Fibroblast of lung (primary cell): ENCODE results near the gene C12orf60. TPM values are rescaled to one million over a fixed set of nuclear protein-coding genes. Genes with fewer than 3 reads are reported as not detected.

ENCODE experiments used
- DNase-seq, 2 donors: peaks; one replicate each; pipeline versions ENCODE4 v3.0.0 to v3.0.0-alpha.2; 2010; ENCODE audit warnings: low read depth in 2 of 2
- H2AFZ ChIP-seq: 2 replicates; pipeline ENCODE4 v1.5.1; 2012; ENCODE audit warnings: low read length, control low read depth, inconsistent platforms
- H3K27ac ChIP-seq: 2 replicates; pipeline ENCODE4 v1.5.1; 2011; ENCODE audit warnings: low read length, control low read depth; ENCODE audit not compliant: insufficient read depth
- H3K27me3 ChIP-seq: 2 replicates; pipeline ENCODE4 v1.5.1; 2011; ENCODE audit warnings: mild to moderate bottlenecking, low read length; ENCODE audit not compliant: control insufficient read depth, insufficient read depth
- H3K36me3 ChIP-seq: 2 replicates; pipeline ENCODE4 v1.5.1; 2011; ENCODE audit warnings: low read length; ENCODE audit not compliant: control insufficient read depth, insufficient read depth
- H3K4me1 ChIP-seq: 2 replicates; pipeline ENCODE4 v1.5.1; 2011; ENCODE audit warnings: low read length; ENCODE audit not compliant: control insufficient read depth, insufficient read depth; ENCODE audit errors: extremely low read depth
- H3K4me2 ChIP-seq: 2 replicates; pipeline ENCODE4 v1.5.1; 2011; ENCODE audit warnings: low read length, control low read depth; ENCODE audit not compliant: insufficient read depth; ENCODE audit errors: extremely low read depth
- H3K4me3 ChIP-seq, 4 experiments: fragments of 200-600 bp in 1 of 4; sonication (generic) in 1 of 4; replicated peaks in 1 of 4; 2 replicates each; pipeline ENCODE4 v1.5.1; 2011 to 2016; ENCODE audit warnings: low read length in 4 of 4, low read depth in 3 of 4, mild to moderate bottlenecking in 3 of 4, control low read depth in 2 of 4, inconsistent platforms in 1 of 4, mixed read lengths in 1 of 4; ENCODE audit not compliant: insufficient read depth in 1 of 4; ENCODE audit errors: control extremely low read depth in 1 of 4
- H3K79me2 ChIP-seq: 2 replicates; pipeline ENCODE4 v1.5.1; 2012; ENCODE audit warnings: mild to moderate bottlenecking, low read length, inconsistent platforms; ENCODE audit not compliant: control insufficient read depth, insufficient read depth
- H3K9ac ChIP-seq: 2 replicates; pipeline ENCODE4 v1.5.1; 2011; ENCODE audit warnings: mild to moderate bottlenecking, low read length, control low read depth; ENCODE audit not compliant: insufficient read depth
- H3K9me3 ChIP-seq: 2 replicates; pipeline ENCODE4 v1.5.1; 2012; ENCODE audit warnings: low read depth, low read length; ENCODE audit not compliant: control insufficient read depth, insufficient read depth
- H4K20me1 ChIP-seq: 2 replicates; pipeline ENCODE4 v1.5.1; 2011; ENCODE audit warnings: low read length; ENCODE audit not compliant: control insufficient read depth, insufficient read depth; ENCODE audit errors: extremely low read depth
- EZH2 ChIP-seq: IDR thresholded peaks from 2 replicates; pipeline ENCODE4 v1.5.1; 2012; ENCODE audit warnings: low read length, control low read depth, mild to moderate bottlenecking; ENCODE audit errors: missing control alignments
- polyA plus RNA-seq, 2 donors: library from polyadenylated mRNA; depleted of rRNA in 1 of 2; stranded (reverse) in 1 of 2; unstranded in 1 of 2; fragments of >200 nt; gene quantifications; 2 replicates each; pipeline ENCODE4 v1.2.1, GENCODE V29; 2011 to 2012; ENCODE audit warnings: missing spikeins in 1 of 2
- total RNA-seq: library from RNA; depleted of rRNA; stranded (reverse); fragments of >200 nt; gene quantifications from 2 replicates; pipeline ENCODE4 v1.2.1, GENCODE V29; 2014
- TF ChIP-seq, protein P1 (sequence below), 2 donors: IDR thresholded peaks in 1 of 2; conservative IDR thresholded peaks in 1 of 2; 1 replicate in 1 of 2; 2 replicates in 1 of 2; pipeline ENCODE4 v1.5.1; 2011 to 2012; ENCODE audit warnings: low read length in 2 of 2, control low read depth in 1 of 2, inconsistent platforms in 1 of 2, low read depth in 1 of 2, mild to moderate bottlenecking in 1 of 2

C12orf60 gene
- total and polyA plus RNA-seq, 2 donors (not counting 1 experiment from before 2014, with no cell fraction given): 1.1 to 1.5 TPM

DNA sequence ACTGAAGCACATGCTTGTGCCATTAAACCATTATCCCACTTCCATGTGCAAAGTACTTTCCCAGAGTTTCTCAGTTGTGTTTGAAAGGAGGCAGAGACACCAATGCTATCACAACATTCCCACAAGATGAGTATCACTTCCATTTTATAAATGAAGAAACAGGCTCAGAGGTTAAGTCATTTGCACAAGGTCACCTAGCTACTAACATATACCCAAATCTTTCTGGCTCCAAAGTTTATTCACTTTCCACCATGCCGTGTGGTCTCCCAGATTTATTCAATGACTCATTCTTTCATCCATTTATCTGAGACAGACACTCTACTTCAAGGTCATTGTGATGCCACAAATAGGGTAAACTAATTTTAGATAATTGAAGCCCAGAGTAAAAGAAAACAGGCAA is 30.5 kb downstream of the C12orf60 start:
- H3K36me3 ChIP-seq: no peaks in the 10 kb centered on the region
- no peaks in the 10 kb centered on the region for H4K20me1 ChIP-seq
- H3K79me2 ChIP-seq: no peaks in the 10 kb centered on the region
- H3K4me1 ChIP-seq: peaks cover 12% of the 10 kb centered on the region
- H2AFZ ChIP-seq: no peak overlapping the region
- H3K27ac ChIP-seq: no peak overlapping the region
- no peak overlapping the region for H3K9ac ChIP-seq
- no peak overlapping the region for H3K4me3 ChIP-seq
- DNase-seq: peak; percentile 31 to 64
- no peak for TF ChIP-seq EZH2
- TF ChIP-seq, protein P1, sequence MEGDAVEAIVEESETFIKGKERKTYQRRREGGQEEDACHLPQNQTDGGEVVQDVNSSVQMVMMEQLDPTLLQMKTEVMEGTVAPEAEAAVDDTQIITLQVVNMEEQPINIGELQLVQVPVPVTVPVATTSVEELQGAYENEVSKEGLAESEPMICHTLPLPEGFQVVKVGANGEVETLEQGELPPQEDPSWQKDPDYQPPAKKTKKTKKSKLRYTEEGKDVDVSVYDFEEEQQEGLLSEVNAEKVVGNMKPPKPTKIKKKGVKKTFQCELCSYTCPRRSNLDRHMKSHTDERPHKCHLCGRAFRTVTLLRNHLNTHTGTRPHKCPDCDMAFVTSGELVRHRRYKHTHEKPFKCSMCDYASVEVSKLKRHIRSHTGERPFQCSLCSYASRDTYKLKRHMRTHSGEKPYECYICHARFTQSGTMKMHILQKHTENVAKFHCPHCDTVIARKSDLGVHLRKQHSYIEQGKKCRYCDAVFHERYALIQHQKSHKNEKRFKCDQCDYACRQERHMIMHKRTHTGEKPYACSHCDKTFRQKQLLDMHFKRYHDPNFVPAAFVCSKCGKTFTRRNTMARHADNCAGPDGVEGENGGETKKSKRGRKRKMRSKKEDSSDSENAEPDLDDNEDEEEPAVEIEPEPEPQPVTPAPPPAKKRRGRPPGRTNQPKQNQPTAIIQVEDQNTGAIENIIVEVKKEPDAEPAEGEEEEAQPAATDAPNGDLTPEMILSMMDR (conservative IDR thresholded peaks at IDR 0.05 in 1 of 2, IDR thresholded peaks at IDR 0.05 in 1 of 2; ENCODE audit: low read depth in 1 of 2, low read length in 2 of 2): no peak
- no peaks in the 10 kb centered on the region for H3K9me3 ChIP-seq
- peak overlapping the region; percentile 3 for H3K4me2 ChIP-seq
- no peaks in the 10 kb centered on the region for H3K27me3 ChIP-seq

DNA sequence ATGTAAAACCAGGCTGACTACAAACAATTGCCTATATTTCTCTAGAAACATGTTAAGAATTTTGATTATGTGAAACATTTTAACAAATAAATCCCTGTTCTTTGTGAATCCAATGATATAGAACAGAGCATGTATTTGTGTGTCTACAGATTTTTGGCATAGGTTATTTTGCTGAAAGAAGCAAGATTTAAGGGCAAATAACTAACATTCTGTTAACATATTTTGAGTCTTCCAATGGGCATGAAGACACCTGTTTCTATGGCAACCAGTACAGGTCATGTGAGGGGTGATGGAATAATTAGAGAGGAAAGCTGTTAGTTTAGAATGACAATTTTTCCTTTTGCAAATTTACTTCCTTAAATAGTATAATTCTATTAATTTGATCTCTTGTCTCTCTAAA is 31.0 kb downstream of the C12orf60 start:
- H3K4me1 ChIP-seq: peaks cover 12% of the 10 kb centered on the region
- no peak for DNase-seq
- no peaks in the 10 kb centered on the region for H3K27me3 ChIP-seq
- no peak overlapping the region for H3K27ac ChIP-seq
- TF ChIP-seq EZH2: no peak
- TF ChIP-seq, protein P1 (conservative IDR thresholded peaks at IDR 0.05 in 1 of 2, IDR thresholded peaks at IDR 0.05 in 1 of 2; ENCODE audit: low read depth in 1 of 2, low read length in 2 of 2): no peak
- H3K9me3 ChIP-seq: no peaks in the 10 kb centered on the region
- H2AFZ ChIP-seq: no peak overlapping the region
- peak overlapping the region; percentile 8 for H3K4me2 ChIP-seq
- H3K9ac ChIP-seq: no peak overlapping the region
- no peaks in the 10 kb centered on the region for H3K36me3 ChIP-seq
- H3K79me2 ChIP-seq: no peaks in the 10 kb centered on the region
- no peaks in the 10 kb centered on the region for H4K20me1 ChIP-seq
- H3K4me3 ChIP-seq: no peak overlapping the region

DNA sequence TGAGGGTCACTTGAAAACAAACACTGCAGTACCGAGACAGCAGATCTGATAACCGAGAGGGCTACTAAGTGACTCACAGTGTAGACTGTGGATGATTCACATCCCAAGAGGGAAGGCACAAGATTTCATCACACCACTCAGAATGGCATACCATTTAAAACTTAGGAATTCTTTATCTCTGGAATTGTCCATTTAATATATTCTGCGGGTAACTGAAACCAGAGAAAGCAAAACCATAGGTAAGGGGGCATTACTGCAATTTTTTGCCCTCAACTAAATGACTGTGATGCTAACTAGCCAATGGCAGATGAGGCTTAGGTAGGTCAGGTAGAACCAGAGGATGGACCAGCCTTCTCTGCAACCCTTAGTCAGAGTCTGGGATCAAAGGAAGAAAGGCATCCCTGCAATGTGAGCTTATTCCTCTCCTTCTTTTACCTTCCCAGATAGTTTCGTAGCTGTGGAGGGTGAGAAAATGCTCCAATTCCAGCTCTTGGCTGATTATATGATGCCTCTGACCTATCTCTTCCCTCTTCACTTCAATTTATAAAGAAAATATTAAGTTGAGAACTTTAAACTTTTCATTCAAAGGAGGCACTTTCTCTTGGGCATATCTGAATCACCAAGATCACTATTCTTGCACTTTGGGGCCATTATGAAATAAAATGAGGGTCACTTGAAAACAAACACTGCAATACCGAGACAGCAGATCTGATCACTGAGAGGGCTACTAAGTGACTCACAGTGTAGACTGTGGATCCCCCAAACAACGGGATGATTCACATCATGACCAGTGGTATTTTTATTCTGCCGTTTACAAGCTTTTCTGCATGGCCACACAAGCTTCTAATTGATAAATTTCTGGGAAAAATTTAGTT is 33.1 kb downstream of the C12orf60 start:
- Histone ChIP-seq H3K4me2 (peak overlapping the region; percentile 62), H3K4me3 (peak overlapping the region in 1 of 4 experiments; percentile 30), H3K4me1 (peaks cover 12% of the 10 kb centered on the region), H3K9ac (no peak overlapping the region), H3K36me3 (no peaks in the 10 kb centered on the region), H3K79me2 (no peaks in the 10 kb centered on the region), H3K27ac (peak overlapping the region; percentile 37), H2AFZ (no peak overlapping the region), H3K27me3 (no peaks in the 10 kb centered on the region), H4K20me1 (no peaks in the 10 kb centered on the region), H3K9me3 (no peaks in the 10 kb centered on the region)
- peak; percentile 84 to 95 for DNase-seq
- TF ChIP-seq, protein P1 (conservative IDR thresholded peaks at IDR 0.05 in 1 of 2, IDR thresholded peaks at IDR 0.05 in 1 of 2; ENCODE audit: low read depth in 1 of 2, low read length in 2 of 2): no peak
- no peak for TF ChIP-seq EZH2
